HG03025 (cell line): ENCODE data around the gene LSAMP.
"Not testable (repeated sequence)": the region's sequence is repeated elsewhere in the genome, so short reads cannot be mapped to it uniquely, and the experiment has no call there.

Experiments used
- ATAC-seq: cut with Tn5 transposase; IDR thresholded peaks from one replicate; pipeline ENCODE4 v1.9.1; 2021; ENCODE audit warnings: mild to moderate bottlenecking, moderate library complexity; ENCODE audit not compliant: unreplicated experiment, low FRiP score

LSAMP gene

DNA sequence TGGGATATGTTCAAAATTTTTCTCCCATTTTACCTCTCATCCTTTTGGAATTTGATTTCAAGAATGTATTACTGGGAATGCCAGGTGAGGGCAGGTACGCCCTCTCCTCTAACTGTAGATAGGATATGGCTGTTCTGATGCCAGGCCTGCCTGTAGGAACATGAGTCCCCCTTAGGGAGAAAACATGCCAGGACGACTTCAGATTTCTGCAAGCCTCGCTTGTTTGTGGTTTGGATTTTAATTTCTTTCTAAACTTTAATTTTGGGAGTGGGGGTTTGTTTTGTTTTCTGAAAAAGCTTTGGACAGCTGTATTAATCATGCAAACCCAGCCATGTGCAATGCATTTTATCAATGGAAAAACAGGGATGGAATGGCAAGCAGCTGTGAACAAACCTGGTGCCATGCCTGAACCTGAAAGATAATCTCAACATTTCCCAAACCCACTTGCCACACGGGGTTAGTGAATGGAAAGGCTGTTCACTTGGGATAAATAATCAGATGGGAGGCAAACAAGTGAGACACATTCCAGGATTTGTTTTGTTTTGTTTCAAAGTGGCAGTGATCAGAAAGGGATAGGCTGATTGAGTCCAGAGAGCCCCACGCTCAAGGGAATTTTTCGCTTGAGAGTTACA lies 614.4 kb downstream of the LSAMP start:
- no peak for ATAC-seq

DNA sequence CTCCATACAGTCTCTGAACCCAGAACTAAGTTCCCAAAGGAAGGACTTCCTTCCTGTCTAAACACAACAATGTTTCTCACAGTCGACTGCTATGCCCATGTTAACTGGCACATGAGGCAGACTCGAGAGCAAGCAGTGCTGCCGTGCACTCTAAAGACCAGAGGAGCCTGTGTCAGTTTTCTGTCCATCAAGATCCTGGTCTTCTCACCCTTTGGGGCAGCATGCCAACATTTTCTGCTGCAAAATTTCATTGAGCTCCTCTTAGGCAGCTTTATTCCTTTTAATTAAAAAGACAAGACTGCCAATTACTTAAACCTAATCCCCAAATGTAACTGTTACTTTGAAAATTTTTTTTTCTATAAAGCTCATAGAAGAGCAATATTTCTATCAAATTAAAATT lies 616.9 kb downstream of the LSAMP start:
- no peak for ATAC-seq

DNA sequence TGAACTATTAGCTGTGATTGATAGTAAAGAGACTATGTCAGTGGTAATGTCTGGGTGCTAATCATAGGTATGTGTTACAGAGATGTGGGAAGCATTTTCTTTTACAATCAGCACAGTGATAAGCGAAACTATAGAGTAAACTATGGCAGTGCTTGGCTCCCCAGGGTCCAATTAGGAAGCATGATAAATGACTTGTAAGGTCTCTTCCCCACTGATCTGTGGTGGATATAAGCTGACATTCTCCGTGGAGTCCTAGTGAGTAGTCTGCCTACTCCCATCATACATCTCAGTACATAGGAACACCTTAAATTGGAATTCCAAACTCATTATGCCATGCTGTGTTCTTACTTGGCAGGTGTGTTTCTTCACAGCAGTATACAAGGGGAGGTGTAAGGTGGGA lies 617.8 kb downstream of the LSAMP start:
- no peak for ATAC-seq

DNA sequence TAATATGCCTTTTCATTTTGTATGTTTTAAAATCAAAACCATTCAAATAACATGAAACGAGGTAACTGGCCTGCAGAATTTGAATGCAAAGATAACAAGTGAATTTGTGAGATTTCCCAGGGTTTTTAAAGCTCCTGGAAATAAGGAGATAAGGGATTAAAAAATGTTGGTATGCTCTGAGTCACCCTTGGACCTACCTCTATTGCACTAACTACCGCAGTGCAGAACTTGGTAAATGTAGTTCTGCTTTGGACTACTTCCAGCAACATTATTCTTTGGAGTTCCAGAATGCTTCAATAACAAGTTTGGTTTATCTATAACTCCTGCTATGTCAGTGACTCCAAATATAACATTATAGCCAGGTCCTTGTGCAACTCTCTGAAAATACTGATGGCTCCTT lies 620.2 kb downstream of the LSAMP start:
- no peak for ATAC-seq

DNA sequence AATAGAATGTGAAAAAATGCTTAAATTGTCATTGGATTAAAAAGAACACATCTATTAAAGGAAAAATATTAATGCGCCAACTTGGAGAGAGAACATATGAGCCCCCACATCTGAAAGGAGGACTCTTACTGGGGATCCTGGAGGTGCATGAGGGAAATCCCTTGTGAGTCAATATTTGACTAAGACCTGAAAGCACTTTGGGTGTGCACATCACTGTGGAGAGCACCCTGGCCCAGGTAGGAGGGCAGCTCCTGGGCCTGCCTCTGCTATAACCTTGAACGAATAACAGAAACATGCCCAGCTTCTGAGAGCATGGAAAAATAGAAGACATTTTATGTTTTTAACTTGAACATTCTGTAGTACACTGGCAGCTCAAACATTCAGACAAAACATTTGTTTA lies 622.2 kb downstream of the LSAMP start:
- no peak for ATAC-seq

DNA sequence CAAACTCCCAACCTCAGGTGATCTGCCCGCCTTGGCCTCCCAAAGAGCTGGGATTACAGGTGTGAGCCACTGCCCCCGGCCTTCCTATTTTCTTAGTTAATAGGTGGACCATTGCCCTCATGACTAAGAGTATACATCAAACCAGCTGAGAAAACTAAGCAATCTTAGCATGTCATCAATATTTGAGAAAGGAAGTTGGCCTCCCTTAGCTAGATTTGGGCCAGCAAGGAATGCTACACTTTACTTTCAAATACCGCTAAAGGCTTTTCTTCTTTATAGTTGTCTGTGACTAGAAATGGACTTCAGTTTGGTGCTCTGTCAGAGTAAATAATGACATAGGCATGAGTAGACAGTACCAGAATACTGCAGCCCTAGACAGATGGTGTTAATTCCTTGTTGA lies 622.7 kb downstream of the LSAMP start:
- no peak for ATAC-seq

DNA sequence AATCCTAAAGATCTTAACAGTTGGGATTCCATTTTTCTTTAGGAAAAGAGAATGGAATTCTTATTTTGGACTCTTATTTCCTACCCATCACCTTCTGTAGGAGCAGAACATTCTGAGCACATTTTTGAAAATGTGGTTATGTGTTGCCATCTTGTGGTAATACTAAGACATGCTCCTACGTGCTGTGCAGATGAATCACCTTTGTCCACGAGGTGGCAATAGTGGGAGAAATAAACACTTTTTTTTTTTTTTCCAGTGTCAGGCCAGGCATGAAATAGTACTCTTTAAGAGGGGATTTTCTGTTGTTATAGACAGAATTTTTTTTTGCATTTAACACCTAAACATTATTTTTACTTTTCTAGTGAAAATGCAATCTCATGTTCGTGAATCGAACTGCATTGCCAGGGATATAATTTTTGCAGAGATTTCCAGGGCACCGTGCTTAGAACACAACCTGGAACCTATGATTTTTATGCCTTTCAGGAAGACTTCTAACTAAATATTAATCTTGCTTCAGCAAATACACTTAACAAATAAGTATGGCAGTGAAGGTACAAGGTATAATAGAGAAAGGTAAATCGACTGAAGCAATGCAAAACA lies 625.4 kb downstream of the LSAMP start:
- ATAC-seq, result peak; percentile 94

DNA sequence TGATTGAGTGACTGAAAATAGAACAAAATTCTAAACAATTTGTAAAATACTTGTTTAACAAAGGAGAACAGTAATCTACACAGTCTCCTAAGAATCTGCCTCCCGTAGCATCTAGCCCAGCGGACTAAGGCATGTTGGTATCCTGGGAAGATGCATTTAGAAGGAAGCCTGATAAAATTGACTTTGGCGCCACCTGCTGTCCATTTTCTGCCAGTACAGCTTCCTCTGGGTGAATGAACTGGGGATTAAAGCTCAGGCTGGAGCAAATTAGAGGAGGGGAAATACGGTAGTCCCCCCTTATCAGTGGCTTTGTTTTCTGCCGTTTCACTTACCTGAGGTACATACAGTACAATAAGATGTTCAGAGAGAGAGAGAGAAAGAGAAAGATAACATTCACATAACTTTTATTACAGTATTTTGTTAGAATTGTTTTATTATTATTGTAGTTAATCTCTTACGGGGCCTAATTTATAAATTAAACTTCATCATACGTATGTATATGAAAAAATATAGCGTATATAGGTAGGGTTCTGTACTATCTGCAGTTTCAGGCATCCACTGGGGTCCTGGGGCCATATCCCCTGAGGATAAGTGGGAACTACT lies 630.4 kb downstream of the LSAMP start:
- no peak for ATAC-seq

DNA sequence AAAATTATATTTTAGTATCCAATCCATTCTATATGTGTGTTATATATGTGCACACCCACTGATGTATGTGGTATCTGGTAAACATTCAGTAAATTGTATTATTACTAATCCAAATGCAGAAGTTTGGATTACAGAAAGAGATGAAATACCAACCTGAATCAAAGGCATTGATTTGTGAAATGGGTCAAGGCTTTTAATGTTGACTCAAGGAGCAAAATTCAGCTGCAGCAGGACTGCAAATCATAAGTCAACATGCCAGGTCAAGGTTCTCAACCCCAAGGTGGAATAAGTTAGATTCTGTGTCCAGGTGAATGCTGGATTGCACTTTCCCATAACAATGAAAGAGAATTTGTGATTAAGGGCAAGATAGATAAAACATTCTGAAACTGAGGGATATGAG lies 631.3 kb downstream of the LSAMP start:
- ATAC-seq, result no peak

DNA sequence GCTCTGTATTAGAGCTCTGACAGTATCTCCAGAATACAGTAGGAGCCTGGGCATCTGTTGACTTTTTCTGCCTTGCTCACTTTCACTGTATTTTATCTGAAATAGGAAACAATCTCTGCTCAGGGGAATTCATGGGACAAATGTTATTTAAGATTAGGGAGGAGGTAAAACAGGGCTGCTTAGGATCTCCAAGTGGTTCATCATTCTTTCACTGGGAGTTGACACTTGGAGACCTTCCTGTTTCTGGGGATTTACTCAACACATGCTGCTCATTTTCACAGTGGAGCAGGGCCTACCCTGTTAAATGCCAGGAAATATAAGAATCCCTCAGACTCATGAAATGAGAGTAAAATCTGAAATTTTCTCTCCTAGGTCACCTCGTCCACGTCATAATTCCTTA lies 636.5 kb downstream of the LSAMP start:
- no peak for ATAC-seq

DNA sequence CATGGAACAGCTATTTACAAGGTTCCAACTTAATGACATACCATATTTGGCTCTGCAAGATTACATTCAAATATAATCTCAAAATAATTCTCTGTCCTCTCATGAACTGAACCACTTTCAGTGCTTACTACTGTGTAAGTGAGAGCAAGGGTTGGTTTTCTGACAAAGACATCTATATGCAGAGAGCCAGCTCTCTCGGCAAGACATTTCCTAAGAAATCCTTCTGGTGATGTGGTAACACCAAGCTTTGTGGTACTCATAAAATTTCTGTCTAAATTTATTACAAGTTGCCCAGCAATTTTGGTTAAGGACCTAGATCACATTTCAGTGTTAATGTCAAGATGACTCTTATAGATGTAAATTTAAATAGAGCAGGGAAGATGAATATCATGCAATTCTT lies 637.0 kb downstream of the LSAMP start:
- no peak for ATAC-seq

DNA sequence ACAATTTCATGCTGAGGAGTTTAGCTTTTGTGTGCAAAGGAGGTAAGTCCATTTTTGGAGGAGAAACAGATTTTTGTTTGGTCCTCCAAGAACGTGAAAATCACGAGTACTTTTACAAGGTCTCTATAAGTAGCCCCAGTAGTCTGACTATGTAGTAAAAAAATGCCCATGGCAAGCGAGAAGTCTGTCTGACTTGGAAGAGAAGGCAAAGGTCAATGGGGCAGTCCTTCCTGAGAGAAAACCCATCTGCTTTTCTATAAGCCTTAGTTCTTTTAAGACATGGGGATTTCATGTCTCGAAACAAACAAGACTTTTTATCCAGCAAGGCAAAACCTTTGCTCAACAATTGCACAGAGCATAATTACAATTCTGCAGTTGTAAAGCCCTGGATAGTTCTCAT lies 638.8 kb downstream of the LSAMP start:
- no peak for ATAC-seq

DNA sequence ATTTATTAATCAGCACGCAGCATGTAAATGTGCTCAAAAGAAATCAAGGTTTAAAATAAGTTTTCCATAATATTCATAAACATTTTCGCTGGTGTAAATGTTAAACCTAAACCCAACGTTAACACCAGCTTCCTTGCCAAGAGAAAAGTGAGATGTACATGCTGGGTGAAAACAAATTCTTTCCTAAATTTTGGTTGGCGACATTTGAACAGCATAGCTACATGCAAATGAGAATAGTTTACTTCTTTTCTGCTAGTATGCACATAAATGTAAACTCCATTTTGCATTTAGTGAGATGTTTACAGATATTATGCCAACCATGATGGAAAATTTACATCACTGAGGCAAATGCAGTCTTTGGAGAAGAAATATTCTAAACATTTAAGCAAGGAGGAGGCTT lies 639.8 kb downstream of the LSAMP start:
- ATAC-seq, result no peak

DNA sequence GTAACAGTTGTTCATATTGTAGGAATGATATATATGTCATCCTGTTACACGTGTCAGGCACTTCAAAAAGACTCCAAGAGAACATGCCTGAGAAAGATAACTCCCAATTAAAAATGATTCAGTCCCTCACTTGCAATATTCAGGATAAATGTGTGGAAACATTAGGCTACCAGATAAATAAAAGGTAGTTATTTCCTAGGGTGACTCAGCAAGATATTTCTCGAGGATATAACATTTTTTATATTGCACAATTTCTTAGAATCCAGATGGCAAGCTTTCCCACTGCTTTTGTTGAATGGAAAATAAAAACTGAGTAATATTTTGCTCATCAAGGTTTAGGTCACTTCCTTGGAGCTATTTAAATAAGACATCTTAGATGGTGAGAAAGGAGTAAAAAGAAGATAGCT lies 640.6 kb downstream of the LSAMP start:
- no peak for ATAC-seq

DNA sequence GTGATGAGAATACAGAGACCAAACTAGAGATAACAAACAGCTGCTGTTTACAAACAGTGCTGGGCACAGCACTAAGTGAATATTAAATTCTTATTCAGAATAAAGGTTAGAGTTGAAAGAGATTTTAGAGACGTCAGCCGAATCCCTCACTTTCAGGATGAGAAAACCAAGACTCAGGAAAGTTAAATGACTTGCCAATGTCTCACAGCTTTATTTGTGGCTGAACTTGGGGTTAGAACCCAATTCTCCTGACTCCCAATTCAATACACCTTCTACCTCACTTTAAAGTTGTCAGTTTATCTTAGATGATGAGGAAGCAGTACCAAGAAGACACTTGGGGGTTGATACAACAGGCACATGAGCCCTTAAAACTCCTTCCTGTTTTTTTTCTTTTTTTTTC lies 641.1 kb downstream of the LSAMP start:
- no peak for ATAC-seq

DNA sequence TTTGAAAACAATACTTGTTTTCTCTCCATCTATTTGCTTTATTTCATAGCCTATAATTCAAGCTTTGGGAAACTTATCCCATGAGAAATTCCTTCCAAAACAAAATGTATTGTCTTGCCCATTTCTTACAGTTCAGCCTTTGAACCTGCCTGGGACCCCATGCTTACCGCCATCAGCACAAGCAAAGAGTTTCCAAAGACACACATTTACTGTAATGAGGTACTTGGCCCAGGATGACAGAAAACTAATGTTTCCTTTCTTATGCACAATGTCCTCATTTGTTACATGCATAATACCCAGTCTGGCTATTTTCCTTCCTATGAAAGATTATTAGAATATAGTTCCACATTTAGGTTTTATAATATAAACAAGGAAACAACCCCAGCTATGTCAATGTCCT lies 641.6 kb downstream of the LSAMP start:
- ATAC-seq, result no peak

DNA sequence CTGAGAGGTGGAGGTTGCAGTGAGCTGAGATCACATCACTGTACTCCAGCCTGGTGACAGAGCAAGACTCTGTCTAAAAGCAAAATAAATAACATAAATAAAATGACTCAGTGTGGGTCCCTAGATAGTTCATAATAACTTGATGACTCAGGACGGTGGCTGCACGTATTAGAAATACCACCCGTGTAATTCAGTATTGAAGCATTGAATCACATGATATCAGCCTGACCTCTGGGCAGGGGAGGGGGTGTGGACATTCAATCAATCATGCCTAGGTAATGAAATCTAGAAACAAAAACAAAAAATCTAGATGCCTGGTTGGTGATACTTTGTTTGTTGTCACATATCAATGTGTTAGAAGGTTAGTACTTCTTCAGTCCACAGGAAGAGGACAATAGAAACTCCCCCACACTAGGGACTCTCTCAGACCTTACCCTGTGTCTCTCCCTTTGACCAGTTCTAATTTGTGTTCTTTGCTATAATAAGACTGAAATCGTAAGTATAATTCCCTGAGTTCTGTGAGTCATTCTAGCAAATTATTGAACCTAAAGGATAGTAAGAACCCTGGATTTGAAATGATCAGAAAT lies 644.7 kb downstream of the LSAMP start:
- no peak for ATAC-seq

DNA sequence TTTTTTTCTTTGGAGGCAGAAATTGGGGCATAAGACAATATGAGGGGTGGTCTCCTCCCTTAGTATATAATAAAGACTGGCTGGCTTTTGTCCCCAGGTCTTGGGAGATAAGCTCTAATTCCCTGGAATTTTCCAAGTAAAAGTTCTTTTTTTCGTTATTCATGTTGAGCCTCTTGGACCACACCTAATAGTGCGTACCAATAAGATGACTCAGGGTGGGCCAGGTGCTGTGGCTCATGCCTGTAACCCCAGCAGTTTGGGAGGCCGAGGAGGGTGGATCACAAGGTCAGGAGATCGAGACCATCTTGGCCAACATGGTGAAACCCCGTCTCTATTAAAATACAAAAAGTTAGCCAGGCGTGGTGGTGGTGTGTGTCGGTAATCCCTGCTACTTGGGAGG lies 645.2 kb downstream of the LSAMP start:
- ATAC-seq, result not testable (repeated sequence)

DNA sequence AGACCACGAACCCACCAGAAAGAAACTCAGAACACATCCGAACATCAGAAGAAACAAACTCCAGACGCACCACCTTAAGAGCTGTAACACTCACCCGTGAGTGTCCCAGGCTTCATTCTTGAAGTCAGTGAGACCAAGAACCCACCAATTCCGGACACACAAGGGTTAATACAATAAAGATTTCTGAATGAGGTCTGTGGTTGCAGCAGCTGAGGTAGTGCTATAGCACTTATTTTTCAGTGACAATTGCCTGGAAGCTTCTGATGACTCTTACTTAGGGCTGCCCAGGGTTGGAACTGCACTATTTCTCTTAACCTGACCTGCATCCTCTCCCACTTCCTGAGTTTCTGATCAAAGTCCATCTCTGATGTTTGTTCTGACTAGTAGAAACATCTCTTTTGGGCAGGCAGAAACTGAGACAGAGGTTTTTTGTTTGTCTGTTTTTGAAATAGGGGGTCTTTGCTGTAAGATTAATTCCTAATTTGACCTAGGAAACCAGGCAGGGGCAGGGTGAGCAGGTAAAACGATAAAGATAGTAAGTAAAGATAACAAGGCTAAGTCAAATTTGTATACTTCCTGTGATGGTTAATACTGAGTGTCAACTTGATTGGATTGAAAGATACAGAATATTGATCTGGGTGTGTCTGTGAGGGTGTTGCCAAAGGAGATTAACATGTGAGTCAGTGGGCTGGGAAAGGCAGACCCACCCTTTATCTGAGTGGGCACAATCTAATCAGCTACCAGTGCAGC lies 652.9 kb downstream of the LSAMP start:
- no peak for ATAC-seq

DNA sequence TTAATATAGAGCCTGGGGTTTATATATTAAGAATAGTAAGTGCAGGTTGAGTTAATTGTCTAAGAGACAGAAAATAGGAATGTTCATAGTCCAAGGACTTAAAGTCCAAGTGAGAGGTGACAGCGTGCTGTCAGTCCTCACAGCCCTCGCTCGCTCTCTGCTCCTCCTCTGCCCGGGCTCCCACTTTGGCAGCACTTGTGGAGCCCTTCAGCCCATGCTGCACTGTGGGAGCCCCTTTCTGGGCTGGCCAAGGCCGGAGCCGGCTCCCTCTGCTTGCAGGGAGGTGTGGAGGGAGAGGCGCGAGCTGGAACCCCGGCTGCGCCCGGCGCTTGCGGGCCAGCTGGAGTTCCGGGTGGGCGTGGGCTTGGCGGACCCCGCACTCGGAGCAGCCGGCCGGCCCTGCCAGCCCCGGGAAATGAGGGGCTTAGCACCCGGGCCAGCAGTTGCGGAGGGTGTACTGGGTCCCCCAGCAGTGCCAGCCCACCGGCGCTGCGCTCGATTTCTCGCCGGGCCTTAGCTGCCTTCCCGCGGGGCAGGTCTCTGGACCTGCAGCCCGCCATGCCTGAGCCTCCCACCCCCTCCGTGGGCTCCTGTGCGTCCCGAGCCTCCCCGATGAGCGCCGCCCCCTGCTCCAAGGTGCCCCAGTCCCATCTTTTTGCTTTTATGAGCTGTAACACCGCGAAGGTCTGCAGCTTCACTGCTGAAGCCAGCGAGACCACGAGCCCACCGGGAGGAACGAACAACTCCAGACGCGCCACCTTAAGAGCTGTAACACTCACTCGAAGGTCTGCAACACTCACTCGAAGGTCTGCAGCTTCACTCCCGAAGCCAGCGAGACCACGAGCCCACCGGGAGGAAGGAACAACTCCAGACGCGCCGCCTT lies 653.8 kb downstream of the LSAMP start:
- not testable (repeated sequence) for ATAC-seq
